NCI-H1694 treated with DMSO at 0.1 percent for 48 hours (cell line): Measurements from ENCODE around the gene GNL1.
"Not testable (repeated sequence)": the region's sequence is repeated elsewhere in the genome, so short reads cannot be mapped to it uniquely, and the experiment has no call there.

ENCODE experiments used
- DNase-seq: peaks from one replicate; lab custom pipeline; 2025; lab: John Stamatoyannopoulos, UW

The GNL1 gene

GRCh38 chr6:30530014-30530413, 26.3 kb downstream of the GNL1 start:
- DNase-seq: no peak

GRCh38 chr6:30529349-30529875, 26.9 kb downstream of the GNL1 start:
- not testable (repeated sequence) for DNase-seq

DNA sequence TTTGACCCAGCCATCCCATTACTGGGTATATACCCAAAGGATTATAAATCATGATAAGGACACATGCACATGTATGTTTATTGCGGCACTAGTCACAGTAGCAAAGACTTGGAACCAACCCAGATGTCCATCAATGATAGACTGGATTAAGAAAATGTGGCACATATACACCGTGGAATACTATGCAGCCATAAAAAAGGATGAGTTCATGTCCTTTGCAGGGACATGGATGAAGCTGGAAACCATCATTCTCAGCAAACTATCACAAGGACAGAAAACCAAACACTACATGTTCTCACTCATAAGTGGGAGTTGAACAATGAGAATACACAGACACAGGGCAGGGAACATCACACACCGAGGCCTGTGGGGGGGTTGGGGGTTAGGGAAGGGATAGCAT, 29.8 kb downstream of the GNL1 start:
- not testable (repeated sequence) for DNase-seq

DNA sequence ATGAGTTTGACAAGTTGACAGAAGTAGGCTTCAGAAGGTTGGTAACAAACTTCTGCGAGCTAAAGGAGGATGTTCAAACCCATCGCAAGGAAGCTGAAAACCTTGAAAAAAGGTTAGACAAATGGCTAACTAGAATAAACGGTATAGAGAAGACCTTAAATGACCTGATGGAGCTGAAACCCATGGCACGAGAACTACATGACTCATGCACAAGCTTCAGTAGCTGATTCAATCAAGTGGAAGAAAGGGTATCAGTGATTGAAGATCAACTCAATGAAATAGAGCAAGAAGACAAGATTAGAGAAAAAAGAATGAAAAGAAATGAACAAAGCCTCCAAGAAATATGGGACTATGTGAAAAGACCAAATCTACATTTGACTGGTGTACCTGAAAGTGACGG, 34.3 kb downstream of the GNL1 start:
- not testable (repeated sequence) for DNase-seq

DNA sequence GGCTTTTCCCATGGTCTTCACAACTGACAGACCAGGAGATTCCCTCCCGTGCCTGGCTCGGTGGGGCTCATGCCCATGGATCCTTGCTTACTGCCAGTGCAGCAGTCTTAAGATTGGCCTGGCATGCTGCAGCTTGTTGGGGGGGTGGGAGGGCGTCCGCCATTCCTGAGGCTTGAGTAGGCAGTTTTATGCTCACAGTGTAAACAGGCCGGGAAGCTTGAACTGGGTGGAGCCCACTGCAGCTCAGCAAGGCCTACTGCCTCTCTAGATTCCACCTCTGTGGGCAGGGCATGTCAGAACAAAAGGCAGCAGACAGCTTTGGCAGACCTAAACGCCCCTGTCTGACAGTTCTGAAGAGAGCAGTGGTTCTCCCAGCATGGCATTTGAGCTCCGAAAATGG, 35.2 kb downstream of the GNL1 start:
- DNase-seq: not testable (repeated sequence)

DNA sequence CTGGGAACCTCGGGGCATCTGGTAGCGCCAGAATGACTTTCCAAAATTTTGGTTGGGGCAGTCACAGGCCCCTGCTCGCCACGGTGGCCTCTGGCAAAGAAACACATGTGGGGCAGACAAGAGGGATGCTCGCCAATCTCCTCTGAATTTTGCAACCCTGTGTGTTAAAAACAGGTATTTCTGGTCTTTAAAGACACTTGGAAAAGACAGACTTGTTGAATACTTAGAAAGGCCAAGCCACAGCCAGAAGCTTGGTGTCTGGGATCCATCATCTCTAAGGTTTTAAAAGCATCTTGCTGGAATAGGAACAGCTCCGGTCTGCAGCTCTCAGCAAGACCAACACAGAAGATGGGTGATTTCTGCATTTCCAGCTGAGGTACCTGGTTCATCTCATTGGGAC, 35.8 kb downstream of the GNL1 start:
- DNase-seq: no peak

GRCh38 chr6:30518505-30519145, 37.7 kb downstream of the GNL1 start:
- DNase-seq: not testable (repeated sequence)

DNA sequence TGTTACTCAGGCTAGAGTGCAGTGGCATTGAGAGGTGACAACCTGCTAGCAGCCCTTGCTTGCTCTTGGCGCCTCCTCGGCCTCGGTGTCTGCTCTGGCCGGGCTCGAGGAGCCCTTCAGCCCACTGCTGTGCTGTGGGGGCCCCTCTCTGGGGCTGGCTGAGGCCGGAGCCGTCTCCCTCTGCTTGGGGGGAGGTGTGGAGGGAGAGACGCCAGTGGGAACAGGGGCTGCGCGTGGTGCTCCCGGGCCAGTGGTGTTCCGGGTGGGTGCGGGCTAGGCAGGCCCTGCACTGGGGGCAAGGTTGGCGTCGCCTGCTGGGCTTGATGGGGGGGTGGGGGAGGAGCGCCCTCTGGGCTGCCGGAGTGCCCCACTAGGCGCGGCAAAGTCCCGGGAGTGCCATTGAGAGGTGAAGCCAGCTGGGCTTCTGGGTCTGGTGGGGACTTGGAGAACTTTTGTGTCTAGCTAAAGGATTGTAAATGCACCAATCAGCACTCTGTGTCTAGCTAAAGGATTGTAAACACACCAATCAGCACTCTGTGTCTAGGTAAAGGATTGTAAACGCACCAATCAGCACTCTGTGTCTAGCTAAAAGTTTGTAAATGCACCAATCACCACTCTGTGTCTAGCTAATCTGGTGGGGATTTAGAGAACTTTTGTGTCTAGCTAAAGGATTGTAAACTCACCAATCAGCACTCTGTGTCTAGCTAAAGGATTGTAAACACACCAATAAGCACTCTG, 38.4 kb downstream of the GNL1 start:
- DNase-seq: not testable (repeated sequence)

- not testable (repeated sequence) for DNase-seq
These were observed 39.6 kb downstream of the GNL1 start for GRCh38 chr6:30516754-30517076.

- peak; percentile 22 for DNase-seq
These were observed 40.1 kb downstream of the GNL1 start for GRCh38 chr6:30515944-30516753.

DNA sequence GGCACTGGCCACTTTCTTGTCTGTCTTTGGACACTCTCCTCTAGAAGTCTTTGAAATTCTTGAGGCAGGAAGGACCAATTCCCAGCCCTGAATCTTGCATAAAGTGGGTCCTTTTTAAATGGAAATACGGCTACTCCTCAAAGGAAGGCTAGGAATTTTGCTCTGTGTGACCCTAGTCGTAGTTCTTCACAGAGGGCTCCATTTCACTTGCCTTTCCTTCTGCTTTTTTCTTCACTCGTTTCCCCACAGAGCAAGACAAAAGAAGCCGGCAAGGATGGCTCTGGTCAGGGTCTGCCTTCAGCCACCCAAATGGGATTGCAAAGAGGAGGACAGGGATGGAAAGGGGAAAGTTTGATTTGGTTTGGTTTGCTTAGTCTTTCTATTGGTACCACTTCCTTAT, 41.2 kb downstream of the GNL1 start:
- DNase-seq: no peak

- no peak for DNase-seq
These were observed 42.8 kb downstream of the GNL1 start for GRCh38 chr6:30513451-30513850.

DNA sequence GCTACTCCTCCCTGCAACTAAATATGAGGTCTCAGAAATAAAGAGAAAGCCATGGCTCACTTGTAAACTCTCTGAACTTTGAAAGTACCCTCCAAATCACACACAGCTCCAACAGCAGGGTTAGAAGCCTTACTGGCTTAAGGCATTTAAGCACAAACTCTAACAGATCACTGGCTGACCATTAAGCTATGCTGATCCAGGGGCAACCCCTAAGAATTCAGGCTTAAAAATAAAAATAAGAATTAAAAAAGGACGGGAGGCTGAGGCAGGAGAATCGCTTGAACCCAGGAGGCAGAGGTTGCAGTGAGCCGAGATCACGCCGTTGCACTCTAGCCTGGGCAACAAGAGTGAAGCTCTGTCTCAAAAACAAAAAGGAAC, 45.1 kb downstream of the GNL1 start:
- DNase-seq: no peak

- no peak for DNase-seq
These were observed 45.7 kb downstream of the GNL1 start for GRCh38 chr6:30510419-30511168.

GRCh38 chr6:30508890-30509736, 47.2 kb downstream of the GNL1 start:
- no peak for DNase-seq

- DNase-seq: no peak
These were observed 48.2 kb downstream of the GNL1 start for GRCh38 chr6:30507849-30508827.

DNA sequence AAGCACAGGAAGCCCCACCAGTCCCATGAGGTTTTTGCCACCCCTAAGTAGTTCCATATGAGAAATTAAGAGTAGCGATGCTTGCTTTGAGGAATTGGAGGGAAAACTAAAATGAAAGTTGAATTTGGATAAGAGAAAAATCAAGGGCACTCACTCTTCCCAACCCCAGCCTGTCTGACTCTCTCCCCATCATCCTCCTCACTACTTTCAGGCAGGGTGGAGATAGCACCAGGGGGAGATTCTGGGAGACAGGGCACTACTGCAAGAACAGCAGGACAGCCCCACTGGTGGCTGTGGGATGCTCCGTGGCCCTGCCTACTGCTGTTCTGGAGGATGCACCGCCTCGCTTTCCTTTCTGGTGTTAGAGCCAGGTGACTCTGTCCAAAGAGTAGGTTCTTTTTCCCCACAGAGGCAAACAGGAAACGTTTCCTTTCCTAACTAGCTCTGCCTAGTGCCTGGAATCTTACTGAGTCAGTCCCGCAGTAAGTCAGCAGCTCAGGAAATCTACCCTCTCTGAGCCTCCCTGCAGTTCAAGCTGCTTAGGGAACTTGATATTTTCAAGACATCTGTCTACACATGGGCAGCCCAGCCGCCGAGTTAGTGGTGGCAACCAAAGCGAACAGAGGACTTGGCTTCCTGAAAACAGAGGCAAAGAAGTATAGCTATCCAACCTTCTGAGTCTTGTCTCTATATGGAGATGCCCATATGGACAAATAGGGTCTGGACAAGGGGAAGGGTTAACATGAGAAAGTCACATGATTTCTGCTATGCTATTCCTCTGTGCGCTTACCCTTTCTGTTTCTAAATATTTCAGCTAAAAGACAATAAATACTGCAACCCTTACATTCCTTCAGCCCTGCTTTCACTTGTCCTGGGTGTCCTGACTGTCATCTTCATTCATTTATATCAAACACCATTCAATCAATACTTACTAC, 55.6 kb downstream of the GNL1 start:
- no peak for DNase-seq

DNA sequence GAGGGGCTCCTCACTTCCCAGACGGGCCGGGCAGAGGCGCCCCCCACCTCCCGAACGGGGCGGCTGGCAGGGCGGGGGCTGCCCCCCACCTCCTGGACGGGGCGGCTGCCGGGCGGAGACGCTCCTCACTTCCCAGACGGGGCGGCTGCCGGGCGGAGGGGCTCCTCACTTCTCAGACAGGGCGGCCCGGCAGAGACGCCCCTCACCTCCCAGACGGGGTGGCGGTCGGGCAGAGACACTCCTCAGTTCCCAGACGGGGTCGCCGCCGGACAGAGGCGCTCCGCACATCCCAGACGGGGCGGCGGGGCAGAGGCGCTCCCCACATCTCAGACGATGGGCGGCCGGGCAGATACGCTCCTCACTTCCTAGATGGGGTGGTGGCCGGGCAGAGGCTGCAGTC, 57.6 kb downstream of the GNL1 start:
- not testable (repeated sequence) for DNase-seq

DNA sequence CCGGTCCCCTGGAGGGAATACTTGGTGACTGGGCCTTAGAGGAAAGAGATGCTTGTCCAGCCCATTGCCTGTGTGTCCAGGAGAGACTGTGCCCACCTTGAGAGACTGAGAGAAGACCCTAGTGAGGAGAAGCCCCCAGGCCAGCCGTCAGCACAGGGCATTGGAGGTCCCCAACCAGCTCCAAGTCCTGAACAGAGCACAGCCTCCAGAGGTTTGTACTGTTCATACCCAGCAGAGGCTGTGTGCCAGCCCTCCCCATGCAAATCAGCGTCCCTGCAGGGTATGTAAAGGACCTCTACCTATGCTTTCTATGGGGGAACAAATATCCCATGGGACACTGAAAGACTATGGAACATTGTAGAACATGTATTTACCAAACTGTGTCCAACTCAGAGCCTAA, 58.6 kb downstream of the GNL1 start:
- no peak for DNase-seq
